ENCODE results near the gene ARHGEF12. TPM values are rescaled to one million over a fixed set of nuclear protein-coding genes. Genes with fewer than 3 reads are reported as not detected.

The ARHGEF12 gene
- total RNA-seq: 10 to 100 TPM in 2 of 5 experiments, 1 to 10 TPM in 3; 1.9 to 13.1 (median 3.5) TPM
- polyA plus RNA-seq: under 1 TPM; 0.38 to 0.49 TPM
- total RNA-seq: 8.6 reads per million, percentile 33 among the genes with 10 or more reads in this experiment

- peaks cover 0 to 13% (median 0%) of the 10 kb centered on the region in 11 donors for H3K9me3 Mint-ChIP-seq
- ChIA-PET CTCF (interaction anchor here (3.7 kb wide), 1 partner anchor 348 kb away, joined by 23 read pairs; no protein-coding TSS in a partner anchor), POLR2A (interaction anchor here (0.5 kb wide), 1 partner anchor 845 kb away, joined by 5 read pairs; no protein-coding TSS in a partner anchor)
- Histone ChIP-seq H3K4me1 (ENCODE audit: control insufficient read depth in 2 of 2, insufficient read depth in 2 of 2, low read length in 2 of 2) (peaks cover 13 to 22% of the 10 kb centered on the region in 2 donors), H3K27ac (ENCODE audit: low read depth, low read length) (no peak within 1 kb of the TSS), H3K9me3 (ENCODE audit: control insufficient read depth in 2 of 3, low read length in 3 of 3) (no peaks in the 10 kb centered on the region), H3K36me3 (ENCODE audit: control insufficient read depth in 2 of 3, insufficient read depth in 3 of 3, low read length in 3 of 3) (no peaks in the 10 kb centered on the region), H3K4me3 (ENCODE audit: low read length) (peak within 1 kb of the TSS; percentile 65), H3K27me3 (ENCODE audit: control insufficient read depth in 2 of 2, insufficient read depth in 2 of 2, low read length in 2 of 2) (peaks cover 0 to 26% of the 10 kb centered on the region in 2 donors)
- DNase-seq: peak; percentile 16 to 86 (median 47)
- H3K27ac Mint-ChIP-seq: peak within 1 kb of the TSS in 6 of 9 donors; percentile 8 to 82 (median 65)
- peaks cover 20 to 36% (median 31%) of the 10 kb centered on the region in 7 donors for H3K4me1 Mint-ChIP-seq
- intact Hi-C loops (cut with micrococcal nuclease): loop anchor here (1.0 to 10.0 kb wide), 11 partner anchors 8 to 858 kb away; partner anchors contain the start of genes GRIK4 (in 2 of the 2), NECTIN1 (in 1 of the 2) and OAF (in 1 of the 2)
- H3K27me3 Mint-ChIP-seq: peaks cover 58 to 68% (median 63%) of the 10 kb centered on the region in 5 donors
- H3K4me3 Mint-ChIP-seq: peak within 1 kb of the TSS; percentile 75 to 95 (median 87)
- ATAC-seq: peak; percentile 72
- H3K36me3 Mint-ChIP-seq: peaks cover 0 to 8% (median 0%) of the 10 kb centered on the region in 5 donors
Measured at GRCh38 chr11:120335908-120336640, at the start of gene ARHGEF12. TSS of gene ARHGEF12 (plus strand) at chr11:120336413. CDS start at chr11:120337244, 831 bp downstream.

GRCh38 chr11:120288021-120288420 lies 48.2 kb upstream of the ARHGEF12 start:
- Histone ChIP-seq H3K27me3 (ENCODE audit: control insufficient read depth in 2 of 2, insufficient read depth in 2 of 2, low read length in 2 of 2) (no peaks in the 10 kb centered on the region), H3K4me1 (ENCODE audit: control insufficient read depth in 2 of 2, insufficient read depth in 2 of 2, low read length in 2 of 2) (no peaks in the 10 kb centered on the region), H3K9me3 (ENCODE audit: control insufficient read depth in 2 of 3, low read length in 3 of 3) (no peaks in the 10 kb centered on the region), H3K27ac (ENCODE audit: low read depth, low read length) (no peak overlapping the region), H3K36me3 (ENCODE audit: control insufficient read depth in 2 of 3, insufficient read depth in 3 of 3, low read length in 3 of 3) (no peaks in the 10 kb centered on the region), H3K4me3 (ENCODE audit: low read length) (no peak overlapping the region)
- Mint-ChIP-seq H3K9me3 (peaks cover 0 to 2% (median 0%) of the 10 kb centered on the region in 11 donors), H3K4me3 (no peak overlapping the region), H3K27ac (no peak overlapping the region), H3K4me1 (peaks cover 0 to 3% (median 0%) of the 10 kb centered on the region in 7 donors), H3K36me3 (no peaks in the 10 kb centered on the region), H3K27me3 (peaks cover 11 to 48% (median 33%) of the 10 kb centered on the region in 5 donors)
- intact Hi-C loops (cut with micrococcal nuclease): no loop called here
- no peak for ATAC-seq
- ChIA-PET CTCF (no interaction called here), POLR2A (no interaction called here)
- no peak for DNase-seq

GRCh38 chr11:120289426-120289825 lies 46.8 kb upstream of the ARHGEF12 start:
- ChIA-PET POLR2A (no interaction called here), CTCF (no interaction called here)
- Histone ChIP-seq H3K9me3 (ENCODE audit: control insufficient read depth in 2 of 3, low read length in 3 of 3) (no peaks in the 10 kb centered on the region), H3K27ac (ENCODE audit: low read depth, low read length) (no peak overlapping the region), H3K4me3 (ENCODE audit: low read length) (no peak overlapping the region), H3K4me1 (ENCODE audit: control insufficient read depth in 2 of 2, insufficient read depth in 2 of 2, low read length in 2 of 2) (no peaks in the 10 kb centered on the region), H3K36me3 (ENCODE audit: control insufficient read depth in 2 of 3, insufficient read depth in 3 of 3, low read length in 3 of 3) (no peaks in the 10 kb centered on the region), H3K27me3 (ENCODE audit: control insufficient read depth in 2 of 2, insufficient read depth in 2 of 2, low read length in 2 of 2) (no peaks in the 10 kb centered on the region)
- ATAC-seq: no peak
- Mint-ChIP-seq H3K27ac (no peak overlapping the region), H3K9me3 (no peaks in the 10 kb centered on the region), H3K27me3 (peaks cover 25 to 57% (median 42%) of the 10 kb centered on the region in 5 donors), H3K4me1 (peaks cover 0 to 3% (median 0%) of the 10 kb centered on the region in 7 donors), H3K36me3 (no peaks in the 10 kb centered on the region), H3K4me3 (no peak overlapping the region)
- DNase-seq: no peak
- intact Hi-C loops (cut with micrococcal nuclease): no loop called here

GRCh38 chr11:120290956-120291355 lies 45.3 kb upstream of the ARHGEF12 start:
- H3K27ac ChIP-seq (ENCODE audit: low read depth, low read length): no peak overlapping the region
- peaks cover 0 to 3% (median 0%) of the 10 kb centered on the region in 7 donors for H3K4me1 Mint-ChIP-seq
- CTCF ChIA-PET: interaction anchor here (1.2 kb wide), 1 partner anchor 8 kb away, joined by 5 read pairs; no protein-coding TSS in a partner anchor

DNA sequence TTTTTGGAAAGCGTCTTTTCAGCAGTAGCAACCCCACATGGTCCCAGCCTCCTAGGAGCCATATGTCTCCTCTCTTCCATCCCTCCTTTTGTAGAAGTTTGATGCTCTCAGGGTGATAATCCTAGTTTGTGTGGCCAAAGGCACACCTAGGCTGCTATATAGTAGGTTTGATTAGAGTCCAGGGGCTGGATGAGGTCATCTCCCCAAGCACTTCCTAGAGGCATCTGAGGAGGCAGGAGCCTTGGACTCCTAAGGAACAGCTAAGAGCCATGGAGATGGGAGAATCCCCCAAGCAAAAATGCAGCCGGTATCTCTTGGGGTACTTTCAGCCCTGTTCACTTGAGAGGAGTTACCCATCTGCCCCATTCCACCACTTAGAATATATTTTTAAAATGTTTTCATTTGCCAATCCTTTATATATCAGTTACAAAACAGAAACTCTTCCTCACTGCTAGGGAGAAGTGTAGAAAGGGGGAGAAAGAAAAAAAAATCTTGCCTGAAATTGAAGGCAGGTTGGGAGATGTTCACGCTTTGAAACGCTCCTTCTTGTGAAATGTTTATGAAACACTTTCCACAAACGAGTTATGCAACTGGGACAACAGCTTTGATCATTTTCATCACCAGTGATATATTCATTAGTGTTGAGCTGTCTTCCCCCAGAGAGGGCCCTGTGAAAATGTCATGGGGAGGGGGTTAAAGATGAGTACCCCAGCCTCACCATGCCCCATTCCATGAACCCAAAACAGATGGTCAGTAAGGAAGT lies 43.0 kb upstream of the ARHGEF12 start:
- H3K36me3 ChIP-seq (ENCODE audit: control insufficient read depth in 2 of 3, insufficient read depth in 3 of 3, low read length in 3 of 3): no peaks in the 10 kb centered on the region
- ChIA-PET CTCF (no interaction called here), POLR2A (no interaction called here)
- intact Hi-C loops (cut with micrococcal nuclease): no loop called here
- H3K27ac ChIP-seq (ENCODE audit: low read depth, low read length): no peak overlapping the region
- H3K9me3 Mint-ChIP-seq: no peaks in the 10 kb centered on the region
- peaks cover 46 to 72% (median 58%) of the 10 kb centered on the region in 5 donors for H3K27me3 Mint-ChIP-seq
- peaks cover 0 to 3% of the 10 kb centered on the region in 2 donors for H3K27me3 ChIP-seq (ENCODE audit: control insufficient read depth in 2 of 2, insufficient read depth in 2 of 2, low read length in 2 of 2)
- peaks cover 0 to 3% (median 0%) of the 10 kb centered on the region in 7 donors for H3K4me1 Mint-ChIP-seq
- no peak overlapping the region for H3K4me3 Mint-ChIP-seq
- ATAC-seq (no peak), DNase-seq (no peak)
- no peak overlapping the region for H3K27ac Mint-ChIP-seq
- H3K36me3 Mint-ChIP-seq: no peaks in the 10 kb centered on the region
- H3K4me3 ChIP-seq (ENCODE audit: low read length): no peak overlapping the region
- H3K9me3 ChIP-seq (ENCODE audit: control insufficient read depth in 2 of 3, low read length in 3 of 3): no peaks in the 10 kb centered on the region
- no peaks in the 10 kb centered on the region for H3K4me1 ChIP-seq (ENCODE audit: control insufficient read depth in 2 of 2, insufficient read depth in 2 of 2, low read length in 2 of 2)

More at GRCh38 chr11:120290956-120291355, 45.3 kb upstream of the ARHGEF12 start:
- no peaks in the 10 kb centered on the region for H3K36me3 ChIP-seq (ENCODE audit: control insufficient read depth in 2 of 3, insufficient read depth in 3 of 3, low read length in 3 of 3)
- Mint-ChIP-seq H3K4me3 (no peak overlapping the region), H3K36me3 (no peaks in the 10 kb centered on the region), H3K27me3 (peaks cover 37 to 68% (median 49%) of the 10 kb centered on the region in 5 donors), H3K27ac (no peak overlapping the region), H3K9me3 (no peaks in the 10 kb centered on the region)
- intact Hi-C loops (cut with micrococcal nuclease): no loop called here
- no peaks in the 10 kb centered on the region for H3K9me3 ChIP-seq (ENCODE audit: control insufficient read depth in 2 of 3, low read length in 3 of 3)
- no peaks in the 10 kb centered on the region for H3K27me3 ChIP-seq (ENCODE audit: control insufficient read depth in 2 of 2, insufficient read depth in 2 of 2, low read length in 2 of 2)
- H3K4me3 ChIP-seq (ENCODE audit: low read length): no peak overlapping the region
- DNase-seq (no peak), ATAC-seq (no peak)
- H3K4me1 ChIP-seq (ENCODE audit: control insufficient read depth in 2 of 2, insufficient read depth in 2 of 2, low read length in 2 of 2): no peaks in the 10 kb centered on the region
- POLR2A ChIA-PET: no interaction called here

DNA sequence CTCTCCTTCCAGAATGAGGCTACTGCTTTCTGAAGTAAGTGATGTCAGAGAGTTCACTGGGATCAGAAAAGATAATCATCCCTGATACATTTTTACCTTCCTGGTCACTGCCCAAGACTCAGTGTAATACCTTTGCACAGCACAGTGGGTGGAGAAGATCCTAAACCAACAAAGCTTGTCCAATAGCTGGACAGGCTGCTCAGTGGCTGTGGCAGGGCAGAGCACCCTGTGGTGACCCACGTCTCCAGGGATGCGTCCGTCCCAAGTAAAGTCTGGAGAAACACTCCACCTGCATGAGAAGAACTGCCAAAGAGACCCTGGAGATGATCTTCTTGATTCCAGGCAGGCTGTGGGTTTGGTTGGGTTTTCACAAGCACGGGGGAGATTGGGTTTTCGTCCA lies 42.1 kb upstream of the ARHGEF12 start:
- intact Hi-C loops (cut with micrococcal nuclease): no loop called here
- POLR2A ChIA-PET: no interaction called here
- Mint-ChIP-seq H3K9me3 (no peaks in the 10 kb centered on the region), H3K27me3 (peaks cover 46 to 71% (median 61%) of the 10 kb centered on the region in 5 donors), H3K4me3 (no peak overlapping the region), H3K36me3 (no peaks in the 10 kb centered on the region), H3K4me1 (peaks cover 0 to 3% (median 0%) of the 10 kb centered on the region in 7 donors), H3K27ac (no peak overlapping the region)
- Histone ChIP-seq H3K27me3 (ENCODE audit: control insufficient read depth in 2 of 2, insufficient read depth in 2 of 2, low read length in 2 of 2) (peaks cover 0 to 3% of the 10 kb centered on the region in 2 donors), H3K4me1 (ENCODE audit: control insufficient read depth in 2 of 2, insufficient read depth in 2 of 2, low read length in 2 of 2) (no peaks in the 10 kb centered on the region), H3K27ac (ENCODE audit: low read depth, low read length) (no peak overlapping the region), H3K36me3 (ENCODE audit: control insufficient read depth in 2 of 3, insufficient read depth in 3 of 3, low read length in 3 of 3) (no peaks in the 10 kb centered on the region), H3K4me3 (ENCODE audit: low read length) (no peak overlapping the region), H3K9me3 (ENCODE audit: control insufficient read depth in 2 of 3, low read length in 3 of 3) (no peaks in the 10 kb centered on the region)
- ATAC-seq (no peak), DNase-seq (no peak)
- CTCF ChIA-PET: no interaction called here

Measured in naive thymus-derived CD4-positive, alpha-beta T cell (primary cell).